Caco-2 (cell line): Measurements from ENCODE around the gene ETFA. TPM values are rescaled to one million over a fixed set of nuclear protein-coding genes. Genes with fewer than 3 reads are reported as not detected.

Experiments used
- BruUV-seq: library from RNA; stranded (reverse); fragments of 400-500 nt; replicated peaks from 2 replicates; lab custom pipeline; 2021; lab: Mats Ljungman, UMichigan
- CTCF ChIA-PET: fragments of 300-600 bp; sonication (Branson Sonifier 250); formaldehyde crosslinking; loops from one replicate; lab custom pipeline; 2022; ENCODE audit warnings: antibody characterized with exemption; lab: Charles Lee
- POLR2A ChIA-PET: fragments of 300-600 bp; sonication (Branson Sonifier 250); formaldehyde crosslinking; loops from one replicate; lab custom pipeline; 2022; ENCODE audit warnings: antibody characterized with exemption; lab: Charles Lee
- DNase-seq, 2 experiments: peaks; one replicate each; pipeline versions ENCODE4 v3.0.0 to v3.0.0-alpha.2; 2020 to 2022
- H3K27me3 ChIP-seq: replicated peaks from 2 replicates; pipeline ENCODE4 v1.6.0; 2011; ENCODE audit warnings: low read length; ENCODE audit not compliant: control insufficient read depth, insufficient read depth
- H3K36me3 ChIP-seq: 2 replicates; pipeline ENCODE4 v1.5.1; 2011; ENCODE audit warnings: low read length; ENCODE audit not compliant: control insufficient read depth, insufficient read depth
- H3K4me1 ChIP-seq: fragments of 250-450 bp; sonication (Bioruptor Pico); 2 replicates; pipeline ENCODE4 v1.5.1; 2020; ENCODE audit warnings: mild to moderate bottlenecking
- H3K4me3 ChIP-seq: 2 replicates; pipeline ENCODE4 v1.5.1; 2011; ENCODE audit warnings: low read depth, mild to moderate bottlenecking, control low read depth, low read length
- H3K9me3 ChIP-seq: fragments of 250-450 bp; sonication (Bioruptor Pico); 2 replicates; pipeline ENCODE4 v1.5.1; 2020; ENCODE audit warnings: mild to moderate bottlenecking, moderate library complexity
- H3K27ac Mint-ChIP-seq: one replicate; pipeline ENCODE4 v1.8.0; 2022; ENCODE audit warnings: mixed read lengths; ENCODE audit not compliant: unreplicated experiment
- H3K27me3 Mint-ChIP-seq: one replicate; pipeline ENCODE4 v1.8.0; 2022; ENCODE audit warnings: mixed read lengths; ENCODE audit not compliant: insufficient read depth, unreplicated experiment
- H3K36me3 Mint-ChIP-seq: one replicate; pipeline ENCODE4 v1.8.0; 2022; ENCODE audit warnings: mild to moderate bottlenecking, mixed read lengths; ENCODE audit not compliant: insufficient read depth, unreplicated experiment
- H3K4me1 Mint-ChIP-seq: one replicate; pipeline ENCODE4 v1.8.0; 2022; ENCODE audit warnings: low read depth, mixed read lengths; ENCODE audit not compliant: unreplicated experiment
- H3K4me3 Mint-ChIP-seq: one replicate; pipeline ENCODE4 v1.8.0; 2022; ENCODE audit warnings: mild to moderate bottlenecking, moderate library complexity, mixed read lengths; ENCODE audit not compliant: unreplicated experiment
- H3K9me3 Mint-ChIP-seq: one replicate; pipeline ENCODE4 v1.8.0; 2022; ENCODE audit warnings: mixed read lengths; ENCODE audit not compliant: unreplicated experiment
- CTCF ChIP-seq, 2 experiments: fragments of 200-600 bp in 1 of 2; IDR thresholded peaks; 1 replicate in 1 of 2; 2 replicates in 1 of 2; pipeline versions ENCODE4 v1.5.1 to v1.8.0; 2011 to 2022; ENCODE audit warnings: antibody characterized with exemption in 1 of 2, control low read depth in 1 of 2, inconsistent platforms in 1 of 2, low read depth in 1 of 2, low read length in 1 of 2, mild to moderate bottlenecking in 1 of 2, moderate library complexity in 1 of 2; ENCODE audit not compliant: insufficient read depth in 1 of 2, severe bottlenecking in 1 of 2, unreplicated experiment in 1 of 2
- intact Hi-C: fragments of 100-400 bp; cut with micrococcal nuclease; formaldehyde crosslinking; loops from one replicate; pipeline ENCODE4 v1.10.0; 2022; ENCODE audit not compliant: unreplicated experiment
- total RNA-seq: library from RNA; stranded (reverse); gene quantifications from 2 replicates; pipeline ENCODE4 v1.2.3, GENCODE V29; 2022

Gene ETFA
- total RNA-seq, 1 experiment from 2014 or later: 260 TPM

DNA sequence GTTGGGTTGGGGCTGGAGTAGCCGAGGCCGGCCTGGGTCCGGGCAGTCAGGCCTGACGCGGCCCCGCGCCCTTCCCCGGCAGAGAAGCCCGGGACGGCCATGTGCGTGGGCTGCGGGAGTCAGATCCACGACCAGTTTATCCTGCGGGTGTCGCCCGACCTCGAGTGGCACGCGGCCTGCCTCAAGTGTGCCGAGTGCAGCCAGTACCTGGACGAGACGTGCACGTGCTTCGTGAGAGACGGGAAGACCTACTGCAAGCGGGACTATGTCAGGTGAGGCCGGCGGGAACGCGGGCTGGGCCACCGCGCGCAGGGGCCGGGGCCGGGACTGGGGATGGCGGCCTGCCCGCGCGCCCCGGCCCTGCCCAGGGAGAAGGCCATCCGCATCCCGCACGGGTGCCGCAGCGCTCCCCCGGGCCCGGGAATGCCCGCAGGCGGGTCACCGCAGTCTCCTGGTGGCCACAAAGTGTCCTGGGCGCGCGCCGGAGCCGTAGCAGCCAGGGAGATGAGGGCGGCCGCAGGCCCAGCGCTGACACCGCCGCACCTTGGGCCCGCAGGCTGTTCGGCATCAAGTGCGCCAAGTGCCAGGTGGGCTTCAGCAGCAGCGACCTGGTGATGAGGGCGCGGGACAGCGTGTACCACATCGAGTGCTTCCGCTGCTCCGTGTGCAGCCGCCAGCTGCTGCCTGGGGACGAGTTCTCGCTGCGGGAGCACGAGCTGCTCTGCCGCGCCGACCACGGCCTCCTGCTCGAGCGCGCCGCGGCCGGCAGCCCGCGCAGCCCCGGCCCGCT is 26.6 kb upstream of the ETFA start:
- CTCF ChIA-PET: no interaction called here
- no peaks in the 10 kb centered on the region for H3K27me3 ChIP-seq
- no peaks in the 10 kb centered on the region for H3K9me3 ChIP-seq
- H3K9me3 Mint-ChIP-seq: no peaks in the 10 kb centered on the region
- H3K4me1 Mint-ChIP-seq: peaks cover 18% of the 10 kb centered on the region
- H3K36me3 ChIP-seq: no peaks in the 10 kb centered on the region
- no peaks in the 10 kb centered on the region for H3K27me3 Mint-ChIP-seq
- POLR2A ChIA-PET: interaction anchor here (1.8 kb wide), 1 partner anchor 26 kb away, joined by 22 read pairs; the partner anchor contains the start of gene ETFA
- peaks cover 54% of the 10 kb centered on the region for H3K36me3 Mint-ChIP-seq
- TF ChIP-seq CTCF (IDR thresholded peaks at IDR 0.05; ENCODE audit: insufficient read depth in 1 of 2, low read depth in 1 of 2, low read length in 1 of 2, severe bottlenecking in 1 of 2, unreplicated experiment in 1 of 2): no peak
- peak; percentile 55 for DNase-seq
- H3K4me3 Mint-ChIP-seq: peak overlapping the region; percentile 90
- peak overlapping the region; percentile 82 for H3K4me3 ChIP-seq
- peaks cover 27% of the 10 kb centered on the region for H3K4me1 ChIP-seq
- BruUV-seq: no TSS peak
- intact Hi-C loops: loop anchor here (2.0 kb wide), 3 partner anchors 27 to 529 kb away; partner anchors contain the start of gene ETFA
- H3K27ac Mint-ChIP-seq: no peak overlapping the region

GRCh38 chr15:76337059-76337695 is 25.9 kb upstream of the ETFA start:
- Mint-ChIP-seq H3K27ac (peak overlapping the region; percentile 89), H3K4me1 (peaks cover 18% of the 10 kb centered on the region), H3K27me3 (no peaks in the 10 kb centered on the region), H3K4me3 (peak overlapping the region; percentile 90), H3K36me3 (peaks cover 53% of the 10 kb centered on the region), H3K9me3 (no peaks in the 10 kb centered on the region)
- Histone ChIP-seq H3K36me3 (no peaks in the 10 kb centered on the region), H3K27me3 (no peaks in the 10 kb centered on the region), H3K4me3 (peak overlapping the region; percentile 82), H3K9me3 (no peaks in the 10 kb centered on the region), H3K4me1 (peaks cover 27% of the 10 kb centered on the region)
- no peak for TF ChIP-seq CTCF (IDR thresholded peaks at IDR 0.05; ENCODE audit: insufficient read depth in 1 of 2, low read depth in 1 of 2, low read length in 1 of 2, severe bottlenecking in 1 of 2, unreplicated experiment in 1 of 2)
- BruUV-seq: TSS peak; percentile 82
- CTCF ChIA-PET: interaction anchor here (0.5 to 1.1 kb wide), 6 partner anchors 19 to 1162 kb away, joined by 3 to 7 read pairs (median 4); no protein-coding TSS in a partner anchor
- POLR2A ChIA-PET: interaction anchor here (0.6 to 2.0 kb wide), 11 partner anchors 8 to 885 kb away, joined by 3 to 29 read pairs (median 8); partner anchors contain the start of gene ETFA
- DNase-seq: peak in 1 of 2 experiments; percentile 48
- intact Hi-C loops: loop anchor here (2.0 kb wide), 3 partner anchors 26 to 530 kb away; partner anchors contain the start of gene ETFA
